Naive thymus-derived CD4-positive, alpha-beta T cell (primary cell): ENCODE data around the gene STRBP. TPM values are rescaled to one million over a fixed set of nuclear protein-coding genes. Genes with fewer than 3 reads are reported as not detected.
A peak's percentile ranks its signal among the peaks of the same experiment; 100 is the strongest.

Experiments
- ATAC-seq: fragments of 150-1000 bp; cut with Tn5 transposase; 2 replicates; pipeline ENCODE4 v1.10.0; 2021; ENCODE audit warnings: mild to moderate bottlenecking, moderate library complexity
- CTCF ChIA-PET: fragments of 350-600 bp; sonication (Branson Sonifier 250); formaldehyde crosslinking; loops from one replicate; lab custom pipeline; 2021; ENCODE audit warnings: antibody characterized with exemption; lab: Charles Lee
- POLR2A ChIA-PET: fragments of 350-600 bp; sonication (Branson Sonifier 250); formaldehyde crosslinking; loops from one replicate; lab custom pipeline; 2021; ENCODE audit warnings: antibody characterized with exemption, inconsistent platforms; lab: Charles Lee
- DNase-seq, 9 donors: peaks; one replicate each; pipeline versions ENCODE4 v3.0.0 to v3.0.0-alpha.2; 2020 to 2022; ENCODE audit warnings: mixed read lengths in 1 of 9
- H3K27ac ChIP-seq: one replicate; pipeline ENCODE4 v1.7.0; 2013; ENCODE audit warnings: mild to moderate bottlenecking, low read depth, low read length, moderate library complexity
- H3K27me3 ChIP-seq, 2 donors: one replicate each; pipeline ENCODE4 v1.7.0; 2013; ENCODE audit warnings: low read length in 2 of 2, mild to moderate bottlenecking in 2 of 2, moderate library complexity in 2 of 2; ENCODE audit not compliant: control insufficient read depth in 2 of 2, insufficient read depth in 2 of 2
- H3K36me3 ChIP-seq, 3 experiments: 1 replicate in 2 of 3; 2 replicates in 1 of 3; pipeline ENCODE4 v1.7.0; 2013; ENCODE audit warnings: low read length in 3 of 3, mild to moderate bottlenecking in 3 of 3, moderate library complexity in 1 of 3; ENCODE audit not compliant: insufficient read depth in 3 of 3, control insufficient read depth in 2 of 3
- H3K4me1 ChIP-seq, 2 donors: one replicate each; pipeline ENCODE4 v1.7.0; 2013; ENCODE audit warnings: low read length in 2 of 2, mild to moderate bottlenecking in 2 of 2, moderate library complexity in 1 of 2; ENCODE audit not compliant: control insufficient read depth in 2 of 2, insufficient read depth in 2 of 2
- H3K4me3 ChIP-seq: 2 replicates; pipeline ENCODE4 v1.7.0; 2013; ENCODE audit warnings: mild to moderate bottlenecking, low read length
- H3K9me3 ChIP-seq, 3 experiments: 1 replicate in 2 of 3; 2 replicates in 1 of 3; pipeline ENCODE4 v1.7.0; 2013; ENCODE audit warnings: low read length in 3 of 3; ENCODE audit not compliant: control insufficient read depth in 2 of 3
- H3K27ac Mint-ChIP-seq, 9 donors: one replicate each; pipeline ENCODE4 v1.8.0; 2020 to 2022; ENCODE audit warnings: mixed read lengths in 9 of 9, mild to moderate bottlenecking in 8 of 9, moderate library complexity in 5 of 9, inconsistent platforms in 2 of 9
- H3K27me3 Mint-ChIP-seq, 5 donors: one replicate each; pipeline ENCODE4 v1.8.0; 2021 to 2022; ENCODE audit warnings: mixed read lengths in 5 of 5, mild to moderate bottlenecking in 1 of 5
- H3K36me3 Mint-ChIP-seq, 5 donors: one replicate each; pipeline ENCODE4 v1.8.0; 2020 to 2022; ENCODE audit warnings: mixed read lengths in 5 of 5, mild to moderate bottlenecking in 3 of 5, inconsistent platforms in 1 of 5
- H3K4me1 Mint-ChIP-seq, 7 donors: one replicate each; pipeline ENCODE4 v1.8.0; 2020 to 2022; ENCODE audit warnings: mixed read lengths in 7 of 7, mild to moderate bottlenecking in 3 of 7, inconsistent platforms in 1 of 7
- H3K4me3 Mint-ChIP-seq, 10 donors: one replicate each; pipeline ENCODE4 v1.8.0; 2020 to 2022; ENCODE audit warnings: mild to moderate bottlenecking in 10 of 10, mixed read lengths in 10 of 10, moderate library complexity in 6 of 10, inconsistent platforms in 2 of 10
- H3K9me3 Mint-ChIP-seq, 11 donors: one replicate each; pipeline ENCODE4 v1.8.0; 2020 to 2022; ENCODE audit warnings: mixed read lengths in 11 of 11, mild to moderate bottlenecking in 4 of 11, inconsistent platforms in 1 of 11, moderate library complexity in 1 of 11
- intact Hi-C, 2 donors: fragments of 100-400 bp; cut with micrococcal nuclease; formaldehyde crosslinking; loops; one replicate each; pipeline ENCODE4 v1.15.1; 2023
- polyA plus RNA-seq, 2 donors: library from polyadenylated mRNA; unstranded; fragments of 300-500 nt; fragmentation: Illumina TruSeq; gene quantifications; one replicate each; pipeline ENCODE4 v1.2.3, GENCODE V29; 2021
- total RNA-seq, 6 experiments: library from RNA in 5 of 6; stranded (reverse) in 5 of 6; gene quantifications; 1 replicate in 5 of 6; 2 replicates in 1 of 6; pipeline ENCODE4 v1.2.3 and lab custom pipeline; 2021 to 2026

STRBP gene
- total and polyA plus RNA-seq, 7 experiments from 2014 or later, result 14.5 to 28.8 (median 20.6) TPM

GRCh38 chr9:123174079-123174478 is 94.3 kb downstream of the STRBP start:
- ATAC-seq, result no peak
- Mint-ChIP-seq H3K4me3 (no peak overlapping the region), H3K36me3 (peaks cover 3 to 48% (median 16%) of the 10 kb centered on the region in 5 donors), H3K27ac (peak overlapping the region in 1 of 9 donors; percentile 0), H3K27me3 (no peaks in the 10 kb centered on the region), H3K4me1 (peaks cover 0 to 13% (median 8%) of the 10 kb centered on the region in 7 donors), H3K9me3 (no peaks in the 10 kb centered on the region)
- DNase-seq, result no peak
- no peaks in the 10 kb centered on the region for H3K9me3 ChIP-seq
- H3K27me3 ChIP-seq, result no peaks in the 10 kb centered on the region
- H3K36me3 ChIP-seq, result no peaks in the 10 kb centered on the region
- CTCF ChIA-PET, result interaction anchor here (1.1 kb wide), 1 partner anchor 12 kb away, joined by 3 read pairs; no protein-coding TSS in a partner anchor
- H3K4me1 ChIP-seq, result no peaks in the 10 kb centered on the region
- no peak overlapping the region for H3K27ac ChIP-seq
- no peak overlapping the region for H3K4me3 ChIP-seq
- intact Hi-C loops, result no loop called here
- POLR2A ChIA-PET, result no interaction called here

DNA sequence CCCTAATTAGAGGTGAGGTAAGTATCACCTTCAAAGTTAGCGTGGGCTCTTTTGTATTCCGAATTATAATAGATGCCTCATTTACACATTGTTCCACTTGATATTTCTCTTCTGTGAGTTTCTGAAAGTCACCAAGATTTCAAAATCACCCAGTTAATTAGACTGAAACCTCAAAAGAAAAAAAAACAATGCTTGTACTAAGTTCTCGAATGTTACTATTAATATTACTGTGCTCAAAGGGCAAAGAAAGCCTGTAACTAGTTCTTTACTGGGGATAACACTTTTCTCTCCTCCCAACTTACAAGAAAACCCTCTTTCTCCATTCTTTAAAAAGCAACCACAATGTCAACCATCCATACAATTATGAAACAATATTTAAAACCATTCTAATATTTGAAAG is 98.5 kb downstream of the STRBP start:
- peaks cover 3 to 28% (median 8%) of the 10 kb centered on the region in 5 donors for H3K36me3 Mint-ChIP-seq
- intact Hi-C loops, result no loop called here
- H3K4me3 Mint-ChIP-seq, result no peak overlapping the region
- ATAC-seq (no peak), DNase-seq (no peak)
- H3K27me3 ChIP-seq, result no peaks in the 10 kb centered on the region
- no peak overlapping the region for H3K27ac ChIP-seq
- POLR2A ChIA-PET, result no interaction called here
- H3K4me1 ChIP-seq, result no peaks in the 10 kb centered on the region
- CTCF ChIA-PET, result no interaction called here
- H3K36me3 ChIP-seq, result no peaks in the 10 kb centered on the region
- H3K4me3 ChIP-seq, result no peak overlapping the region
- no peaks in the 10 kb centered on the region for H3K27me3 Mint-ChIP-seq
- no peaks in the 10 kb centered on the region for H3K9me3 ChIP-seq
- H3K4me1 Mint-ChIP-seq, result peaks cover 0 to 4% (median under 1%) of the 10 kb centered on the region in 7 donors
- no peak overlapping the region for H3K27ac Mint-ChIP-seq
- no peaks in the 10 kb centered on the region for H3K9me3 Mint-ChIP-seq

GRCh38 chr9:123168586-123168985 is 99.8 kb downstream of the STRBP start:
- ChIA-PET CTCF (no interaction called here), POLR2A (no interaction called here)
- intact Hi-C loops, result no loop called here
- H3K27me3 ChIP-seq, result no peaks in the 10 kb centered on the region
- H3K27ac ChIP-seq, result no peak overlapping the region
- H3K36me3 ChIP-seq, result no peaks in the 10 kb centered on the region
- no peak overlapping the region for H3K4me3 ChIP-seq
- H3K9me3 ChIP-seq, result no peaks in the 10 kb centered on the region
- H3K36me3 Mint-ChIP-seq, result peaks cover under 1 to 23% (median 5%) of the 10 kb centered on the region in 5 donors
- H3K4me1 Mint-ChIP-seq, result peaks cover 0 to 2% (median 0%) of the 10 kb centered on the region in 7 donors
- no peaks in the 10 kb centered on the region for H3K4me1 ChIP-seq
- no peaks in the 10 kb centered on the region for H3K9me3 Mint-ChIP-seq
- H3K27ac Mint-ChIP-seq, result peak overlapping the region in 1 of 9 donors; percentile 8
- H3K4me3 Mint-ChIP-seq, result no peak overlapping the region
- DNase-seq (no peak), ATAC-seq (no peak)
- H3K27me3 Mint-ChIP-seq, result no peaks in the 10 kb centered on the region

GRCh38 chr9:123167474-123167873 is 100.9 kb downstream of the STRBP start:
- Histone ChIP-seq H3K9me3 (no peaks in the 10 kb centered on the region), H3K36me3 (no peaks in the 10 kb centered on the region), H3K27ac (no peak overlapping the region), H3K4me1 (no peaks in the 10 kb centered on the region), H3K27me3 (no peaks in the 10 kb centered on the region), H3K4me3 (no peak overlapping the region)
- DNase-seq (no peak), ATAC-seq (no peak)
- CTCF ChIA-PET, result no interaction called here
- intact Hi-C loops, result no loop called here
- POLR2A ChIA-PET, result no interaction called here
- Mint-ChIP-seq H3K4me1 (peaks cover 0 to 2% (median 0%) of the 10 kb centered on the region in 7 donors), H3K27ac (peak overlapping the region in 1 of 9 donors; percentile 38), H3K36me3 (peaks cover 0 to 16% (median 3%) of the 10 kb centered on the region in 5 donors), H3K27me3 (no peaks in the 10 kb centered on the region), H3K4me3 (no peak overlapping the region), H3K9me3 (no peaks in the 10 kb centered on the region)

GRCh38 chr9:123165813-123166212 is 102.6 kb downstream of the STRBP start:
- DNase-seq (no peak), ATAC-seq (no peak)
- Histone ChIP-seq H3K27ac (no peak overlapping the region), H3K4me1 (no peaks in the 10 kb centered on the region), H3K4me3 (no peak overlapping the region), H3K27me3 (no peaks in the 10 kb centered on the region), H3K9me3 (no peaks in the 10 kb centered on the region), H3K36me3 (no peaks in the 10 kb centered on the region)
- intact Hi-C loops, result no loop called here
- H3K4me1 Mint-ChIP-seq, result peaks cover 0 to 2% (median 0%) of the 10 kb centered on the region in 7 donors
- H3K9me3 Mint-ChIP-seq, result no peaks in the 10 kb centered on the region
- no peaks in the 10 kb centered on the region for H3K27me3 Mint-ChIP-seq
- no peak overlapping the region for H3K27ac Mint-ChIP-seq
- peaks cover 0 to 11% (median 0%) of the 10 kb centered on the region in 5 donors for H3K36me3 Mint-ChIP-seq
- POLR2A ChIA-PET, result no interaction called here
- CTCF ChIA-PET, result no interaction called here
- H3K4me3 Mint-ChIP-seq, result no peak overlapping the region

DNA sequence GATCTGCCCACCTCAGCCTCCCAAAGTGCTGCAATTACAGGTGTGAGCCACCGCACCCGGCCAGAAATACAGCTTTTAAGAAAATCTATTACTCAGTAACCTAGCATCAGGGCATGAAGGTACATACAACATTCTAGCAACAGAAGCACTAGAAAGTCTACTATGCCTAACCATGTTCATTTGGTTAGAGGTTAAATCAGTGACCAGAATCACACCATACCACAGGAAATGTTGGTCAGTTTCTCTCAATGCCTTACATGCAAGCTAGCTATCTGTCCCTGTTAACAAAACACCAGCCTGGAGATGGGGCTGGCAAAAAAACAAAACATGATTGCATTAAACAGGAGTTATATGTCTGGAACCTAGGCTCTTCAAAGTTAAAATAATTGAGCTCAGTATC is 104.1 kb downstream of the STRBP start:
- H3K4me3 Mint-ChIP-seq, result no peak overlapping the region
- ATAC-seq, result no peak
- H3K27me3 ChIP-seq, result no peaks in the 10 kb centered on the region
- no peaks in the 10 kb centered on the region for H3K27me3 Mint-ChIP-seq
- H3K4me3 ChIP-seq, result no peak overlapping the region
- H3K9me3 ChIP-seq, result no peaks in the 10 kb centered on the region
- H3K36me3 ChIP-seq, result no peaks in the 10 kb centered on the region
- no peak overlapping the region for H3K27ac Mint-ChIP-seq
- ChIA-PET POLR2A (no interaction called here), CTCF (no interaction called here)
- H3K4me1 Mint-ChIP-seq, result peaks cover 0 to 2% (median 0%) of the 10 kb centered on the region in 7 donors
- no peak overlapping the region for H3K27ac ChIP-seq
- H3K4me1 ChIP-seq, result no peaks in the 10 kb centered on the region
- no peaks in the 10 kb centered on the region for H3K9me3 Mint-ChIP-seq
- no peak for DNase-seq
- H3K36me3 Mint-ChIP-seq, result peaks cover 0 to 16% (median 0%) of the 10 kb centered on the region in 5 donors
- intact Hi-C loops, result no loop called here

- no peaks in the 10 kb centered on the region for H3K27me3 ChIP-seq
Measured at GRCh38 chr9:123162791-123163345, 105.5 kb downstream of the STRBP start.

More at GRCh38 chr9:123162791-123163345, 105.5 kb downstream of the STRBP start:
- H3K4me1 Mint-ChIP-seq, result peaks cover 0 to 2% (median 0%) of the 10 kb centered on the region in 7 donors
- H3K27me3 Mint-ChIP-seq, result no peaks in the 10 kb centered on the region
- DNase-seq (no peak), ATAC-seq (no peak)
- Histone ChIP-seq H3K4me1 (no peaks in the 10 kb centered on the region), H3K36me3 (peaks cover 0 to 3% (median 0%) of the 10 kb centered on the region in 3 experiments), H3K27ac (no peak overlapping the region), H3K9me3 (no peaks in the 10 kb centered on the region), H3K4me3 (no peak overlapping the region)
- peaks cover 0 to 23% (median 5%) of the 10 kb centered on the region in 5 donors for H3K36me3 Mint-ChIP-seq
- CTCF ChIA-PET, result interaction anchor here (0.8 kb wide), 1 partner anchor 11 kb away, joined by 3 read pairs; no protein-coding TSS in a partner anchor
- no peaks in the 10 kb centered on the region for H3K9me3 Mint-ChIP-seq
- no peak overlapping the region for H3K4me3 Mint-ChIP-seq
- no peak overlapping the region for H3K27ac Mint-ChIP-seq
- intact Hi-C loops, result no loop called here
- POLR2A ChIA-PET, result no interaction called here
